Measurements from ENCODE around the gene TMEM132D.

The TMEM132D gene

DNA sequence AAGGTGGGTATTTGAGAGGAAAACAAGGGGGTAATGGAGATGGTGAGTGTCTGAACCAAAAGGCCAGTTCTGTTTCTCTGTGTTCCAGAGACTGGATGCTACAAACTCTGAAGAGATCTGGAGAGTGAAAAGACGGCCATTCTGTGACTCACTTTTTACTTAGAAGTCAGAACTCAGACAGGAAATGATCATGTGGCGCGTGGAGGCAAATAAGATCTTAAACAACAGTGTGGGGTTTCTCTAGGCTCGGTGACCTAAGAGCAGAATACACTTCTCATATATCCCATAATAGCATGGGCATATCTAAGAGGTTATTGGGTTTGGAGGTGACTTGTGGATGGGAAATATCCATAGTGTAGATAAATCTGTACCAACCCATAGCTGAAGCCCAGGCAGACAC, 463.5 kb downstream of the TMEM132D start:
- DNase-seq (ENCODE audit: low spot score) = no peak

DNA sequence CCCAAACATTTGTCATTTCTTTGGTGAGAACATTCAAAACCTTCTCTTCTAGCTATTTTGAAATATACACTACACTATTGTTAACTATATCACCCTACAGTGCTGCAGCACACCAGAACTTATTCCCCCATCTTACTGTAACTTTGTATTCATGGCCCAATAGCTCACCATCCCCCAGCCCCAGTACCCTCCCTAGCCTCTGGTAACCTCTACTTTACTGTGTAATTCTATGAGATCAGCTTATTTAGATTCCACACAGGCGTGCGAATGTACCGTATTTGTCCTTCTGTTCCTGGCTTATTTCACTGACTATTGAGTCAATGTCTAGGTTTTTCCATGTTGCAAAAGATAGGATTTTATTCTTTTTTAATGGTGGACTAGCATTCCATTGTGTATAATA, 469.0 kb downstream of the TMEM132D start:
- no peak for DNase-seq (ENCODE audit: low spot score)

DNA sequence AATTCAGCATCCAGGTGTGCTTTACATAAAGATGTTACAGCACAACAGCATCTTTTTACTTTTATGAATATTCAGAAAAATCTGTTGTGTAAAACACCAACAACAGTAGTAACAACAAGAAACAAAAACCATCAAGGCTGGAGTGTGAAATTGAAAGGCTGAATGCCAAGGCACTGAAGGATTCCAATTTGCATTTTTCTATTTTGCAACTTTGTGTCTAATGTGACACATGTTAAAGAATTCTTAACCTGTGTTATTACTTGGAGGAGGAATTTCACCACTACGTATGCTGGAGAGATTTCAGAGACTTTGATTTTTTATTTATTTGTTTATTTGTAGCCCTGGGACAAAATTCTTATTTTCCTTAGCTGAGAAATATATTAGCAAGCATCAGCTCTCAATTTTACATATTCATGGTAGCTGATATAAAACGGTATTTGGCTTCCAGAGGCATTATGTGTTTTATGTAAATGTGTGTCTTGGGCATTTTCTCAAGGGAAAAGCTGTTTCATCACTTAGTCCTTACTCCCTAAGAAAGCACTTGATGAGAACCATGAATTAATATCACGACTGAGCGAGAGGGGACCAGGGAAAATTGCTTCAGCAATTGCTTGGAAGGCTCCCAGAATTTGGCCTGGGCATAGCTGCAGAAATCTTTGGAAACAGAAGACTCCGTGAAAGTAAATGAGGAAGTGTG, 475.4 kb downstream of the TMEM132D start:
- no peak for DNase-seq (ENCODE audit: low spot score)

DNA sequence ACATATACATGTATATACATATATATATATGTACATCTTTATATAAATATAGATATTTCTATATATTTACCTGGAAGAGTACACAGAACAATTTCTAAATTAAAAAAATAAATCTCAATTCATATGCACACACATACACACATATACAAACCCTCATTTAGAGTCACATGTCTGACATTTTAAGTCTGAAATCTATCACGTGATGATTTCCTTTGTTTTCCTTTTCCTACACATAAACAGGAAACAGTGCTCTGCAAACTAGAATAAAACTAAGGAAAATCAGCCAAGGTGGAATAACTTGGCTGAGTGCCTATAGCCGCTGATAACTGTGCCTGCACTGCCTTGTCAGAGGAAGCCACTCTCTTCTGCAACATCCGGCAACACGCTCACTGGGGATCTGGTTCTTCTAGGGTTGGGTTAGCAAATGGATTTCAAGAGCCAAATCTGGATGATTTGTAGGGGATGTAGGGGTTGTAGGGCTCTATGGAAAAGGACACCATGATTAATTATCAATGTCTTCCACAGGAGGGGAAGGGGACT, 480.7 kb downstream of the TMEM132D start:
- no peak for DNase-seq (ENCODE audit: low spot score)

DNA sequence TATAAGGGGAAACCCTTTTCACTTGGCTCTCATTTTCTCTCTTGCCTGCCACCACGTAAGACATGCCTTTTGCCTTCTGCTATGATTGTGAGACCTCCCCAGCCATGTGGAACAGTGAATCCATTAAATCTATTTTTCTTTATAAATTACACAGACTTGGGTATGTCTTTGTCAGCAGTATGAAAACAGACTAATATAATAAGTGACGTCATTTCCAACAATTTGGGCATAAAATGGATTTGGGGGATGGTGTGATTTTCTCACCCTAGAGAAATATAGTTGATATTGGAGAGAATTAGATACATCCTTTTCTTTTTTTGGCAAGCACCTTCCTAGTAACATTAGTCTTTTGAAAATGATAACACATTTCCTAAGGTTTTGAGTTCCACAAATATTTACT, 490.5 kb downstream of the TMEM132D start:
- no peak for DNase-seq (ENCODE audit: low spot score)

DNA sequence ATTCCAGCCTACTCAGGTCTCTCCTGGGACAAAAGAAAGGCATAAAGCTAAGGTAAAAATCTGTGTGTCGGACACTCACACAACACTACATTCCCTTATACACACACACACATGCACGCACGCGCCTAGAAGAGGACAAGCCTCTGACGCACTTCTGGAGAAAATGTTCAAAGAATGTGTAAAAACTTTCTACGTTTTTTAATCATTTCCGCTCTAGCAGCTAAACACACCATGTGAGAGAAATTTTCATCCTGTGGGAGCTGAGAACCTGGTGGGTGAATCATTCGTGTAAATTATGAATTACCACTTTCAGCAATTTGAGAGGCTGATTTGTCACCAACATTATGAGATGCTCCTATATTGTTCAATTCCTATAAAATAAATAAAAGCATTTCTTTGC, 494.5 kb downstream of the TMEM132D start:
- no peak for DNase-seq (ENCODE audit: low spot score)

DNA sequence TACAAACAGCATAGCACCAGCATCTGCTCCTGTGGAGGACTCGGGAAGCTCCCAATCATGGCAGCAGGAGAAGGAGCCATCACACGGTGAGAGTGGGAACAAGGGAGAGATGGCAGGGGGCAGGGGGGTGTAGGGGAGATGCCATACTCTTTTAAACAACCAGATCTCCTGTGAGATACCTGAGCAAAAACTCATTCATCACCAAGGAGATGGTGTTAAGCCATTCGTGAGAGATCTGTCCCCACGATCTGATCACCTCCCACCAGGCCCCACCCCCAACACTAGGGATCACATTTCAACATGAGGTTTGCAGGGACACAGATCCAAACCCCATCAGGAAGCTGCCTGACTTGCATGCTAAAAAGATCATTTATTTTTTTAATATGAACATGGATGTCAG, 499.3 kb downstream of the TMEM132D start:
- no peak for DNase-seq (ENCODE audit: low spot score)

DNA sequence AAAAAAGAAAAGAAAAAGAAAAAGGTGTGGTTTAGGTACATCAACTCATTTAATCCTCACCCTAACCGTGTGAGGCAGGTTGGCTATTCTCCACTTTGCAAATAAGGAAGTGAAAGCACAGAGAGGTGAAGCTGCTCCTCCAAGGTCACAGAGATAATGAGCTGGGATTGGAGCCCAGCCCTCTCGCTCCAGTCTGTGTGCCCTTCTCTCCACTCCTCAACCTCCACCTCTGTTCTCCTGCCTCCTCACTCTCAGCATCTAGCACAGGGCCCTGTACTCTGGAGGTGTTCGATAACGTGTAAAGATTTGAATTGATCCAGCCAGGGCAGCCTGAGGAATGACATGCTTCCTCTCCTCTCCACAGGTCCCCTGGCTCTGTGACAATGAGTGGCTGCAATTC, 502.3 kb downstream of the TMEM132D start:
- DNase-seq (ENCODE audit: low spot score) = no peak

DNA sequence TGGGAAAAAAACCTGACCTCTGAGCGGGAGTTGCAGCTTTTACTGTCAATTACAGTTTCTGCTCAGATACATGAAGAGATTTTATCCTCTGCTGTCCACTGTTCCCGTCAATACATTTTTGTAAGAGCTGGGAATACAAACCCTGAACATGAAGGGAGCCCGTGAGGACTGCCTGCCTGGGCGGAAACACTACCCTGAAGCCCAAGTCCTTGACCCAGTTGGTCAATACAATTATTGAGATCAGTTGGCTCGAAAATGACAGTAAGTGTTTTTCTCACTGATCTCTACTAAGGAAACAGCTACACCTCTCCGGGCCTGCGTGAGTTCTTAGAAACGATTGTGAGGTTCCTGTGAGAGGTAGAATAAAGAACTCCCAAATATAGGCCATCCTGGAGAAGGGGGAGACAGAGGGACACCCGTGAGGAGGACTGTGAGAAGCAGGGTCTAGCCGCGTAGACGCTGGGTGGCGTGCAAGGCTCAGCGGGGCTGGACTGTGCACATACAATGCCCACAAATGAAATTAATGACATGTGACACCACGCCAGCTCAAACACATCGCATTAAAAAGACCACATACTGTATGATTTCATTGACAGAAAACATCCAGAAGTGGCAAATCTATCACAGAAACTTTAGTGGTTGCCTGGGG, 509.5 kb downstream of the TMEM132D start:
- DNase-seq (ENCODE audit: low spot score) = no peak

DNA sequence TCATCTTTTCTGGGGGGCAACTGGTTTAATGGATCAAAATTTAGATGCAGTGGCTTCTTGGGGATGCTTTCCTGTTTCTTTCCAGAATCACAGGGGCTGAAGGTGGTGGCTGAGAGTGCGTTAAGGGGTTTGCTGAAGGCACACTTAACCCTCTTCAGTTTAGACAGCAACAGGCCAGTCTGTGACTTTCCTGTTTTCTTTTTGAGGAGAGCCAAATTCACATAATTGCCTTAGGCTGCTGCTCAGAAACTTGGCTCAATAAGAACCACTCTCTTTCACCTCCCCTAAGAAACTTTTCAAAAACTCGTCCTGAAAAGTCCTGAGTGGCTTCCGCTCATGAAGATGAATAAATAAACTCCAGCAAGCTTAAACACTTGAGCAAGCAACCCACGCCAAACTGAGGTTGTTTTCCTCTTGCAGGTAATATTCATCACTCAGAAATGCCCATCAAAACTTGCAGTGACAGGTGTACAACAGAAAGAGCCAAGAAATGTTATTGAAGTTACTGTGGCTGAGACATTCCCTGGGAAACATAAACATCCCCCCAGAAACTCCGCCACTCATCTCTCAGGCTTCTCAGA, 510.4 kb downstream of the TMEM132D start:
- DNase-seq (ENCODE audit: low spot score) = peak; percentile 11

DNA sequence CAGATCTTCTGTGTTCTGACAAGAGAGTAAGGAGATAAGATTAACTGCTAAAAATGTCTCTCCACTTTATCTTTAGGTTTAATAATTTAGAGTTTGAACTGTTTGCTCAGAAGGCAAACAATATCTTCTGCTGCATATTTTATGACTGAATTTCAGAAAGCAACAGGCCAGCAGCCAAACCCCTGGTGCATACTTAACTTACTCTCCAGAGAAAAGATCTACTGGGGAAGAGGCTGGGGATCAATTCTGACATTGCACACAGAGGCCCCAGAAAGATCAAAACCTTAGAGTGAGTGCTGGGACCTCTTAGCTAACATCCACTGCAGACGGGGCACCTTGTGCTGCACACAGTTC, 518.2 kb downstream of the TMEM132D start:
- DNase-seq (ENCODE audit: low spot score) = no peak

DNA sequence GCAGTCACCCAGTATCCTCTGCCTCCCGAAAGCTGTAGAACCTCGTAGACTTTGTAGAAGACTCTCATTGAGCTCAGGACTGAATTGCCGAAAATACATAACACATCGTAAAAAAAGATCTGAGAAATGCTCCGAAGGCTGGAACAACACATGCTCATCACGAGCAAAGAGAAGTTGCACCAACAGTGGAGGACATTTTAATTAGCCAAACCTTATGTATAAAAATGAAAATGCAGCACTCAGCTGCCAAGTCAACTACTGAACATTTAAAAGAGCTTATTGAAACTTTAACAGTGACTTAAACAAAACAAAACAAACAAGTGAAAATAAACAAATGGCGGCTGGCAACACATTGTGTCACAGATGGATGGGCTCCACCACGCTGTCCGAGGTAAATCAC, 519.9 kb downstream of the TMEM132D start:
- DNase-seq (ENCODE audit: low spot score) = no peak

DNA sequence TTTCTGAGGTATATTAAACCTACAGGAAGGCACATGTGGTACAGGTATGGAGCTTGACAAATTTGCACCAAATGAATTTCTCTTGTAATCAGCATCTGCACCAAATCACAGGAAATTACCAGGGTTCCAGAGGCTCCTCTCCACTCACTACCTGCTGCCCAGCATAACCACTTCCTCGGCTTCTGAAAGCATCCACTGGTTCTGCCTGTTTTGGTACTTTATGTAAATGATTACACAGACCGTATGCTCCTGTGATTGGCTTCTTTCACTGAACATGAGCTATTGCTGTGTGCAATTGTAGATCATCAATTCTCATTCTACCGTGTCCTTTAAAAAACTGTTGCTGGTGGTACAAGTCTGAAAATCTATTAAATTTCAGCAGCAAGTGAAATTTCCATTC, 522.1 kb downstream of the TMEM132D start:
- no peak for DNase-seq (ENCODE audit: low spot score)

DNA sequence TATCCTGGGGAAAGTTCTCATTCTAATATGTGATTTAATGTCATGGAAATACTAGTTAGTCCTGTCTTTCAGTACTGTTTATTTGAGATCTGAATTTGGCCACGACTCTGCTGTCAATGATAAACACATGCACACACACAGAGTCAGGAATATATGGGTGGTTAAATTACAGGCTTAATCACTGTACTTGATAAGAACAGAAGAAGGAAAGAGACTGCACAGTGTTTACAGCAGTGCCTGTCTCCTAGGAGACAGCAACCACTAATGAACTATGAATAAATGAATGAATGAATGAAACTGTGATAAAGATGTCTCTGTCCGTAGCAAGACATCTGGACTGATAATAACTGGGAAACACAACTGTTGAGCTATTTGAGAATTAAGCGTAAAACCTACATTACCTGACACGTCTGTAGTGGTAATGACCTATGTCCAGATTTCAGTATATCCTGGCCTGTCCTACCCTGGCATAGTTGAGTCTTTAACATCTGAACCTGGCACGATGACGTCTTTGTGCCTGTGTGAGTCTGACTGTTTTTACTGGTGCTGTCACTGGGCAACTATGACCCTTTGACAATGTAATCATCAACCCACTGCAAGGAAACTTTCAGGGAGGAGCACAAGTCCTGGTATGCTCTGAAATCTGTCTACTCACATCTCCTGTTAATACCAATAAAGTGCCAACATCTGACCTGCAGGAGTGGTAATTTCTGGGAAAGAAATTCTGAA, 524.6 kb downstream of the TMEM132D start:
- no peak for DNase-seq (ENCODE audit: low spot score)

DNA sequence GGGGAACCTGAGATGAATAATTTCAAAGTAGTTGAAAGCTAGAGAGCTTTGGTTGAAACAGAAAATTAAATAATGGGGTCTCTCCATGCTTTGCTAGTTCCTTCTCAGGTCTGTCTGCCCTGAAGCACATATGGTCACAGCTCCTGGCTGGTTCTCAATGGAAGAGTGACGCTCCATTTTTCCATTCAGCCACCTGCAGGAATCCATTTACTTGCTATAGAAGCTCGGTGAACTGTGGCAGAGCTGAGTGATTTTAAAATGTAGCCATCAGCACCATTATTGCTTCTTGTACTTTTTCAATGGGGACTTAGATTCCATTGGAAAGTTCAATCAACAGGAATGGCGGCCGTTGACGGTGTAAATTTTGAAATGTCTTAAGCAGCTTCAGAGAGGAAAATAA, 525.3 kb downstream of the TMEM132D start:
- no peak for DNase-seq (ENCODE audit: low spot score)

DNA sequence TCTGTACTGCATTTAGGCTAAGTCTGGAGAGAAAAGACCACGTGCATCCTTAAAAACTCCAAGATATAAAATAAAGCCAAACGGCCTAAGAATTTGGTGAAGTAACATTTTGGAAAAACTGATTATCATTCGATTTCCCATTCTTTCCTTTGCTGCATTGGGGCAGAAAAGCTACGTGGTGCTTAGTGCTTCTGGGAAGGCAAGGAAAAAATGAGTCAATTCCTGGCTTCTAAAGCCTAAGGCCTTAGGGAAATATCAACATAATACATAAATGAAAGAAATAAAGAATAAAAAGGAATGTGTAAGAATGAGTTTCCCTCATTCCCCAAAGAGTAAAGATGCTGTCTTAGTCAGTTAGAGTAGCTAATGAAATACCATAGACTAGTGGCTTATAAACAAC, 530.1 kb downstream of the TMEM132D start:
- DNase-seq (ENCODE audit: low spot score) = no peak

DNA sequence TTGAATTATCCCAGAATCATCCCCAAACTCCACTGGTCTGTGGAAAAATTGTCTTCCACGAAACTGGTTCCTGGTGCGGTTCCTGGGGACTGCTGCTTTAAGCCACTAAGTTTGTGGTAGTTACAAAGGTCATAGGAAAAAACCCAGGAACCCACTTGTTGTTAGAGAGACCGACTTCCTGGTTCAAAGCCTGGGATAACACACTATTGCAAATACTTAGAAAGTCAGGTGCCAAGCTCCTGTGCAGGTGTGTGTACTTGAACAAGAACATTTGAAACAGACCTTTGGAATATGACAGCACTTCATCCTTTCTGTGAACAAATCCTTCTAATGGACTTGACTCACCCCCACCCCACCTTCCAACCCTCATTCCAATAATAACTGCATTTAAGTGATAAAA, 530.9 kb downstream of the TMEM132D start:
- no peak for DNase-seq (ENCODE audit: low spot score)

DNA sequence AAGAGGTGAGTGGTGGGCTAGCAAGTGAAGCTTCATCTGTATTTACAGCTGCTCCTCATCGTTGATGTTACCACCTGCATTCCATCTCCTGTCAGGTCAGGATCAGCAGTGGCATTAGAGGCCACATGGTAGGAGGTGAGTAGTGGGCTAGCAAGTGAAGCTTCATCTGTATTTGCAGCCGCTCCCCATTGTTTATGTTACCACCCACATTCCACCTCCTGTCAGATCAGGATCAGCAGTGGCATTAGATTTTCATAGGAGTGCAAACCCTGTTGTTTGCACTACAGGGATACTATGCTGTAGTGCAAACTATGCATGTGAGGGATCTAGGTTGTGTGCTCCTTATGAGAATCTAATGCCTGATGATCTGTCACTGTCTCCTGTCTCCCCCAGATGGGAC, 531.5 kb downstream of the TMEM132D start:
- DNase-seq (ENCODE audit: low spot score) = no peak

DNA sequence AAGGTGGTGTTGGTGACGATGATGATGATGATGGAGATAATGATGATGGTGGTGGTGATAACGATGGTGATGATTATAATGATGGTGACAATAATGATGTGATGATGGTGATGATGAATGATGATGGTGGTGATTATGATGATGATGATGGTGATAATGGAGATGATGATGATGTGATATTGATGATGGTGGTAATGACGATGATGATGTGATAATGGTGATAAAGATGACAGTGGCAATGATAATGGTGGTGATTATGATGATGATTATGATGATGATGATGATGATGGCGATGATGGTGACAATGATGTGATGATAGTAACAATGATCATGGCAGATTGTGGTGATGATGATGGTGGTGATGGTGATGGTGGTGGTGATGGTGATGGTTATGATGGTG, 532.6 kb downstream of the TMEM132D start:
- no peak for DNase-seq (ENCODE audit: low spot score)

DNA sequence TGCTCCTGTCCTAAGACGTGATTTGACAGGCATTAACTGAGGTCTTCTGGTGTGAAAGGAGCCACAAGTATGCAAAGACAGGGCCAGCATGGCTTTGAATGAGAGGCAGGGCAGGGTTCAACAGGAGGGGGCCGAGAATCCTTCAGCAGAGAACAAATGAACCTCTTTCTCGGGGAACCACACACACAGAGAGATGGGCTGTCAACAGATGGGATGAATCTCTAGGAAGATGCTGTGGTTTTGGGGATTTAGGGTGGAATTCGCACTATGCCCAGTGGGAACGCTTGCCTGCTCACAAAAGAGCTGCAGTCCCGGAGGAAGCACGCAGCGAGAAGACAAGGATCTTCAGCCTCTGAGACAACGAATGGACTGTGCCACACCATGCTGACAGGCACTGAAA, 537.2 kb downstream of the TMEM132D start:
- DNase-seq (ENCODE audit: low spot score) = no peak

DNA sequence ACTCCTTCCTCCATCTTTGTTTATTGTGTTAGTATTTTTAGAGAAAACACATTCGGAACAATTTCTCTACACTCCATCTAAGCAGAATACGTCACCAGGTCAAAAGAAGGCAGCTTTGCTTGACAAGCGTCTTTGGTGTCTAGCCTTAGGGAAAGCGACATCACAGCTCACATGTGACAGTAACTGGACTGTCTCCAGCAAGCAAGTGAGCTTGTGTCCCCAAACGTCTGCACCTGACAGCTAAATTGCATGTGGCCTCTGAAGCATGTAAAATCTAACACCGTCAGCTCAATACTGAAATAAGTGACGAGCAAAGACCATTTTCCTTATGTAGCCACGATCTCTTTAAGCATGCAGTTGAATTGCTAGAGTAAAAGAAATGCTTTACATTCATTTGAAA, 540.8 kb downstream of the TMEM132D start:
- DNase-seq (ENCODE audit: low spot score) = no peak

DNA sequence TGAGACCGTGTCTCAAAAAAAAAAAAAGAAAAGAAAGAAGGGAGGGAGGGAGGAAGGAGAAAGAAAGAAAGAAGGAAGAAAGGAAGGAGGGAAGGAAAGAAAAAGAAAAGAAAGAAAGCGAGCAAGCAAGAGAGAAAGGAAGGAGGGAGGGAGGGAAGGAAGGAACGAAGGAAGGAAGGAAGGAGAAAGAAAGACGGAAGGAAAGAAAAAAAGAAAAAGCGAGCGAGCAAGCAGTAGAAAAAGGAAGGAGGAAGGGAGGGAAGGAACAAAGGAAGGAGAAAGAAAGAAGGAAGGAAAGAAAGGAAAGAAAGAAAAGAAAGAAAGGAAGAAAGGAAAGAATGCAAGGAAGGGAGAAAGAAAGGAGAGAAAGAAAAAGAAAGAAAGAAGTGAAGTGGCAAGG, 546.6 kb downstream of the TMEM132D start:
- no peak for DNase-seq (ENCODE audit: low spot score)

DNA sequence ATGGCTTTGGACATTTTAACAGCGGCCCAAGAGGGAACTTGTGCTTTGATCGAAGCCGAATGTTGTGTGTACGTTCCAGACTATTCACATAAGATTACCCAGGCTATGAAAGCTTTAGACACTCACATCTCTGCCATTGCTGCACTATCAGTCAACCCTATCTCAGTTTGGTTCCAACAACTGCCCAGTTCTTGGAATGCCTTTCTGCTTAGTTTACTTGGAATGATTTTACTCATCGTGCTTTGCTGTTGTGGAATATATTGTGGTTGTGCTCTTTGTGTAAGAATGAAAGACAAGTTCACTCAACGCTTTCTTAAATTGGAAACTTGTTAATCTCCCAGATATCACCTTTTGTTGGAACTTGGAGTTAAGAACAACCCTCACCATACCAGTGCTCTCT, 552.3 kb downstream of the TMEM132D start:
- DNase-seq (ENCODE audit: low spot score) = no peak
